Endothelial cell (in vitro differentiated cells): Measurements from ENCODE around the gene SND1. TPM values are rescaled to one million over a fixed set of nuclear protein-coding genes. Genes with fewer than 3 reads are reported as not detected.
A peak's percentile ranks its signal among the peaks of the same experiment; 100 is the strongest.

Source experiments
- DNase-seq: peaks from one replicate; pipeline ENCODE4 v3.0.0; 2021; ENCODE audit warnings: low spot score
- H3K27ac Mint-ChIP-seq: one replicate; pipeline ENCODE4 v1.8.0; 2021; ENCODE audit warnings: mixed read lengths, inconsistent platforms; ENCODE audit not compliant: unreplicated experiment
- H3K27me3 Mint-ChIP-seq: one replicate; pipeline ENCODE4 v1.8.0; 2021; ENCODE audit warnings: mild to moderate bottlenecking, moderate library complexity, mixed read lengths, inconsistent platforms; ENCODE audit not compliant: unreplicated experiment
- H3K36me3 Mint-ChIP-seq: one replicate; pipeline ENCODE4 v1.8.0; 2021; ENCODE audit warnings: mild to moderate bottlenecking, low read depth, mixed read lengths, inconsistent platforms; ENCODE audit not compliant: unreplicated experiment
- H3K4me1 Mint-ChIP-seq: one replicate; pipeline ENCODE4 v1.8.0; 2021; ENCODE audit warnings: mild to moderate bottlenecking, mixed read lengths, inconsistent platforms; ENCODE audit not compliant: unreplicated experiment
- H3K4me3 Mint-ChIP-seq: one replicate; pipeline ENCODE4 v1.8.0; 2021; ENCODE audit warnings: mild to moderate bottlenecking, mixed read lengths, inconsistent platforms; ENCODE audit not compliant: unreplicated experiment
- H3K9me3 Mint-ChIP-seq: one replicate; pipeline ENCODE4 v1.8.0; 2021; ENCODE audit warnings: mixed read lengths, inconsistent platforms; ENCODE audit not compliant: unreplicated experiment
- total RNA-seq: library from RNA; stranded (reverse); fragmentation: NEBNext Ultra II Directional; extraction: Animal tissue kit (Norgen Biotek cat#: 25700); gene quantifications from one replicate; pipeline ENCODE4 v1.2.1, GENCODE V29; 2021; ENCODE audit not compliant: unreplicated experiment
- TF ChIP-seq, protein P1 (sequence below): fragments of 200-600 bp; sonication (generic); IDR thresholded peaks from one replicate; pipeline ENCODE4 v1.5.0; 2021; ENCODE audit warnings: antibody characterized with exemption; ENCODE audit not compliant: unreplicated experiment

The SND1 gene
- total RNA-seq, 1 donor from 2014 or later, result 375 TPM

DNA sequence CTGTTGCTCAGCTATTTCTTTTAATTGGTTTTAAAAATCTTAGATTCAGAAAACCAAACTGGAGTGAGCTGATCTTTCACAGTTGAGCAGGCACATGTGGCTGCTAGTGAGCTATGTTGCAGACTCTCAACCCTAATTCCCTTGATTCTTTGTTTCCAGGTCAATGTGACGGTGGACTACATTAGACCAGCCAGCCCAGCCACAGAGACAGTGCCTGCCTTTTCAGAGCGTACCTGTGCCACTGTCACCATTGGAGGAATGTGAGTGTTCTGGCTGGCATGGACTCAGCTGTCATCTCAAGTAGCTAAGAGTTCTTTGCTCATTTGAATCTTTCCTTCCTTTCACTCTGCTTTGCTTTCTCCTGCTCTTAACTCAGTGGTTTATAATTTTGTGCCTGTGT lies 192.2 kb downstream of the SND1 start:
- Mint-ChIP-seq H3K27ac (peak overlapping the region; percentile 58), H3K9me3 (no peaks in the 10 kb centered on the region), H3K4me1 (peaks cover 56% of the 10 kb centered on the region), H3K27me3 (peaks cover 1% of the 10 kb centered on the region), H3K36me3 (peaks cover 37% of the 10 kb centered on the region), H3K4me3 (no peak overlapping the region)
- DNase-seq, result no peak
- TF ChIP-seq, protein P1, sequence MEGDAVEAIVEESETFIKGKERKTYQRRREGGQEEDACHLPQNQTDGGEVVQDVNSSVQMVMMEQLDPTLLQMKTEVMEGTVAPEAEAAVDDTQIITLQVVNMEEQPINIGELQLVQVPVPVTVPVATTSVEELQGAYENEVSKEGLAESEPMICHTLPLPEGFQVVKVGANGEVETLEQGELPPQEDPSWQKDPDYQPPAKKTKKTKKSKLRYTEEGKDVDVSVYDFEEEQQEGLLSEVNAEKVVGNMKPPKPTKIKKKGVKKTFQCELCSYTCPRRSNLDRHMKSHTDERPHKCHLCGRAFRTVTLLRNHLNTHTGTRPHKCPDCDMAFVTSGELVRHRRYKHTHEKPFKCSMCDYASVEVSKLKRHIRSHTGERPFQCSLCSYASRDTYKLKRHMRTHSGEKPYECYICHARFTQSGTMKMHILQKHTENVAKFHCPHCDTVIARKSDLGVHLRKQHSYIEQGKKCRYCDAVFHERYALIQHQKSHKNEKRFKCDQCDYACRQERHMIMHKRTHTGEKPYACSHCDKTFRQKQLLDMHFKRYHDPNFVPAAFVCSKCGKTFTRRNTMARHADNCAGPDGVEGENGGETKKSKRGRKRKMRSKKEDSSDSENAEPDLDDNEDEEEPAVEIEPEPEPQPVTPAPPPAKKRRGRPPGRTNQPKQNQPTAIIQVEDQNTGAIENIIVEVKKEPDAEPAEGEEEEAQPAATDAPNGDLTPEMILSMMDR, result no peak

DNA sequence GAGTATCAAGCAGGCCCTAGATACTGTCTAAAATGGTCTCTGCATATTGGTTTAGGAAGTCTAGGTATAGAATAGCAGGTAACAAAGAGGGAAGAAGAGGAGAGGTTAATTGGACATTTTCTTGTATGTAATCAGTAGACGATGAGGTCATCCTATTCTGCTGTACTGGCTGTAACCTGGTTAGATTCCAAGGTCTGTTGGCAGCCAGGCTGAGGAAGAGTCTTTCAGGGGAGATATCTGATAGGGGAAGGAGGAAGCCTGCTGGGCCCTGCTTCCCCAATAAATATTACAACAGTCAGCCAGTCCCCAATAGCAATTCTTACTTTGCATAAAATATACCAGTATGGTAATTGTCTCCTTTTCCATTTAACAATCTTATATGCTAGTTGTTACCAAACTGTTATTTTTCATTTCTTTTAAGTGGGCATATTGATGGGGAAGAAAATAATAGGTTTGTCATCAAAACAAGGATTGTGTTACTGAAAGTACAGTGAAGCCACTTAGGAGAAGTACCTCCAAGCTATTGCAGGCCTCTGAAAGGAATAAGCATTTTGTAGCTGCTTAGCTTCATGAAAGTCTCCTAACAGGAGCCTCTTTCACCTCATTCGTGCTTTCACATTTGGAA lies 192.8 kb downstream of the SND1 start:
- peak overlapping the region; percentile 58 for H3K27ac Mint-ChIP-seq
- no peaks in the 10 kb centered on the region for H3K9me3 Mint-ChIP-seq
- DNase-seq, result no peak
- no peak overlapping the region for H3K4me3 Mint-ChIP-seq
- peaks cover 60% of the 10 kb centered on the region for H3K4me1 Mint-ChIP-seq
- peaks cover 1% of the 10 kb centered on the region for H3K27me3 Mint-ChIP-seq
- TF ChIP-seq, protein P1, result no peak
- H3K36me3 Mint-ChIP-seq, result peaks cover 40% of the 10 kb centered on the region

DNA sequence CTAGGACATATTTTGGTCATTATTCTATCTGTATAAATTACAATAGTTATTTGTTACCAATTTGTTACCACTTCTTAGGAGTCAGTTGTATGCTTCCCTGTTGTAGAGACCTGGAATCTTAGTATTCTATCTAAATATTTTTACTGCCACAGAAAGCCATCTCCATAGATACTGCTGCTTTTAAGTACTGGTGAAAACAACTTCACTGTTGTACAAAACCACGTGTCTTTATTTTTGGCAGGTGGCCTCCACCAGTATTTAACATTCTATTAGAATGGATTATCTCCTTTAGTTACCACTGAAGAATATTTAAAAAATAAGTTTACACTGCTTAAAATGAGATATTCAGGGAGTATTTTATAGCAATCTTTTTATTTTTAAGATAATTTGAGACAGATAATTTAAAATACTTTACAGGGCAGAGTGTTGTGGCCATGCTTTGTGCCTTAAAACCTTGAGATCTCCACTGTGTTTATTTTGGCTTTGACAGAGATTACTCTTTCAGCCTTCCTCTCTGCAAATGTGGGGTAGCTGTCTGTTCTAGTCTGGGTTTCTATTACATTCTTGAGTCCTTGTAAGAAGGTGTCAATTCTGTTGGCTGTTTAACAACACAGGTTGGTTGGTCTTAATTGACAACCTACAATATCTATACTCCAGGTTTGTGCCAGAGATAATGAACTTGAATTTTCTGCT lies 193.7 kb downstream of the SND1 start:
- H3K27me3 Mint-ChIP-seq, result peaks cover 1% of the 10 kb centered on the region
- peaks cover 61% of the 10 kb centered on the region for H3K4me1 Mint-ChIP-seq
- no peak for DNase-seq
- H3K27ac Mint-ChIP-seq, result peak overlapping the region; percentile 22
- peak overlapping the region; percentile 6 for H3K4me3 Mint-ChIP-seq
- peaks cover 42% of the 10 kb centered on the region for H3K36me3 Mint-ChIP-seq
- no peaks in the 10 kb centered on the region for H3K9me3 Mint-ChIP-seq
- TF ChIP-seq, protein P1, result no peak

DNA sequence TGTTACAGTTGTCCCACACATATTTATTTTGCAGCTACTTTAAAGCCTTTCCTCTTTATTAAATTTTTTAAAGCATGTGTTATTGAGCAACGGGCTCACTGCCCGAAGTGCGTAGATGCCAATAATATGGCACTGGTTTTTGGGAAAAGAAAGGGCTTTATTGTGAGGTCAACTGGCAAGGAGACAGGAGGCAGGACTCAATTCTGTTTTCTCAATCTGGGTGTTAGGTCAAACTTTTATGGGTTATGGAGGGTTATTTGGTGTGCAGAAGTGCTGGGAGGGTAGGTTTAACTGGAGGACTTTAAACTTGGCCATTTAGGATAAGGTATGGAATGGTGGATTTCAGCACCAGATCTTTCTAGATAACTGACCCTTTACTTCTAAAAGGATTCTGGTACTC lies 195.6 kb downstream of the SND1 start:
- H3K4me1 Mint-ChIP-seq, result peaks cover 52% of the 10 kb centered on the region
- H3K27me3 Mint-ChIP-seq, result no peaks in the 10 kb centered on the region
- H3K36me3 Mint-ChIP-seq, result peaks cover 31% of the 10 kb centered on the region
- TF ChIP-seq, protein P1, result no peak
- H3K27ac Mint-ChIP-seq, result peak overlapping the region; percentile 10
- no peaks in the 10 kb centered on the region for H3K9me3 Mint-ChIP-seq
- DNase-seq, result no peak
- no peak overlapping the region for H3K4me3 Mint-ChIP-seq

DNA sequence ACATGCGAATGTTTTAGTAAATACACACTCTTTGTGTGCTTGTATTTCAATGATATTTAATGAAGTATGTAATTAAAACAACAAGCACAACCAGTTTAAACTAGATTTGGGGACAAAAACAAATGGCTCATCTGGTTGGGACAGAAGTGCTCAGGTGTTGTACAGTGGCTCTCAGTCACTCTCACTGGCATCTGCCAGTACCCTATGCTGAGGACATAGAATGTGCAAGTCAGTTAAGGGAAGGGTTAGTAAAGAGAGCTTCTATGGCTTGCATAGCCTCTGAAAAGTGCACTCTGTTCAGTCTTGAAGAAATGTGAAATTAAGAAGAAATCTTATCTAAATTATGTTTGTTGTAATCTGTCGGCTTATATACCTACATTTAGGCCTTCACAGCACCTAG lies 196.2 kb downstream of the SND1 start:
- Mint-ChIP-seq H3K36me3 (peaks cover 25% of the 10 kb centered on the region), H3K4me1 (peaks cover 55% of the 10 kb centered on the region), H3K4me3 (no peak overlapping the region), H3K9me3 (no peaks in the 10 kb centered on the region), H3K27ac (peak overlapping the region; percentile 78), H3K27me3 (no peaks in the 10 kb centered on the region)
- no peak for DNase-seq
- TF ChIP-seq, protein P1, result no peak
